RWPE2 (cell line): ENCODE measurements around the gene PARN.

Source experiments
- ATAC-seq: fragments of 200-7000 bp; cut with Tn5 transposase; 3 replicates; pipeline ENCODE4 v1.9.1; 2021; ENCODE audit warnings: low read depth
- DNase-seq: peaks from one replicate; pipeline ENCODE4 v3.0.0-alpha.2; 2020; ENCODE audit warnings: low spot score
- H3K27ac ChIP-seq: fragments of 450-650 bp; 2 replicates; pipeline ENCODE4 v1.5.1; 2017; ENCODE audit warnings: mild to moderate bottlenecking; ENCODE audit not compliant: poor library complexity, severe bottlenecking
- H3K27me3 ChIP-seq: fragments of 250-450 bp; sonication (Bioruptor Pico); 2 replicates; pipeline ENCODE4 v1.5.1; 2021; ENCODE audit warnings: mild to moderate bottlenecking, moderate library complexity; ENCODE audit not compliant: insufficient read depth, poor library complexity, severe bottlenecking
- H3K36me3 ChIP-seq: fragments of 250-450 bp; sonication (Bioruptor Pico); 2 replicates; pipeline ENCODE4 v1.5.1; 2020; ENCODE audit warnings: low read depth, mild to moderate bottlenecking, moderate library complexity
- H3K4me1 ChIP-seq: fragments of 250-450 bp; sonication (Bioruptor Pico); 2 replicates; pipeline ENCODE4 v1.5.1; 2021; ENCODE audit warnings: mild to moderate bottlenecking, moderate library complexity; ENCODE audit not compliant: insufficient read depth, poor library complexity, severe bottlenecking
- H3K4me3 ChIP-seq: fragments of 250-450 bp; sonication (Bioruptor Pico); 2 replicates; pipeline ENCODE4 v1.5.1; 2021; ENCODE audit warnings: mild to moderate bottlenecking, moderate library complexity; ENCODE audit not compliant: severe bottlenecking
- H3K9me3 ChIP-seq: fragments of 250-450 bp; sonication (Bioruptor Pico); 2 replicates; pipeline ENCODE4 v1.5.1; 2021; ENCODE audit warnings: mild to moderate bottlenecking, moderate library complexity; ENCODE audit not compliant: severe bottlenecking
- CTCF ChIP-seq: fragments of 450-650 bp; IDR thresholded peaks from one replicate; pipeline ENCODE4 v1.5.1; 2017; ENCODE audit warnings: mild to moderate bottlenecking, moderate library complexity; ENCODE audit not compliant: poor library complexity, severe bottlenecking

Gene PARN

GRCh38 chr16:14495213-14496046, 134.6 kb downstream of the PARN start:
- no peak overlapping the region for H3K27ac ChIP-seq
- DNase-seq = no peak
- no peaks in the 10 kb centered on the region for H3K27me3 ChIP-seq
- no peak for ATAC-seq
- H3K36me3 ChIP-seq = no peaks in the 10 kb centered on the region
- H3K4me1 ChIP-seq = peaks cover 10% of the 10 kb centered on the region
- no peaks in the 10 kb centered on the region for H3K9me3 ChIP-seq
- no peak overlapping the region for H3K4me3 ChIP-seq
- TF ChIP-seq CTCF = no peak

GRCh38 chr16:14494396-14494966, 135.6 kb downstream of the PARN start:
- no peak for TF ChIP-seq CTCF

GRCh38 chr16:14493791-14494190, 136.3 kb downstream of the PARN start:
- Histone ChIP-seq H3K27ac (no peak overlapping the region), H3K9me3 (no peaks in the 10 kb centered on the region), H3K4me1 (peaks cover 10% of the 10 kb centered on the region), H3K4me3 (no peak overlapping the region), H3K27me3 (no peaks in the 10 kb centered on the region), H3K36me3 (no peaks in the 10 kb centered on the region)
- DNase-seq (no peak), ATAC-seq (no peak)
- TF ChIP-seq CTCF = no peak

More at GRCh38 chr16:14494396-14494966, 135.6 kb downstream of the PARN start:
- H3K9me3 ChIP-seq = no peaks in the 10 kb centered on the region
- H3K27ac ChIP-seq = no peak overlapping the region
- ATAC-seq (peak; percentile 48; the same call in 1 of the 3 replicates), DNase-seq (no peak)
- H3K36me3 ChIP-seq = no peaks in the 10 kb centered on the region
- H3K27me3 ChIP-seq = no peaks in the 10 kb centered on the region
- H3K4me3 ChIP-seq = no peak overlapping the region
- H3K4me1 ChIP-seq = peaks cover 10% of the 10 kb centered on the region

- H3K27ac ChIP-seq = no peak overlapping the region
- no peak for DNase-seq
- peaks cover 3% of the 10 kb centered on the region for H3K4me1 ChIP-seq
- no peak for TF ChIP-seq CTCF
- no peaks in the 10 kb centered on the region for H3K36me3 ChIP-seq
- H3K4me3 ChIP-seq = no peak overlapping the region
- H3K27me3 ChIP-seq = no peaks in the 10 kb centered on the region
- no peak for ATAC-seq
- H3K9me3 ChIP-seq = no peaks in the 10 kb centered on the region
Observed at GRCh38 chr16:14492614-14493013, 137.4 kb downstream of the PARN start.
